Calu3 (cell line): ENCODE results near the gene PRR16. TPM values are rescaled to one million over a fixed set of nuclear protein-coding genes. Genes with fewer than 3 reads are reported as not detected.

Experiments
- BruUV-seq: library from RNA; stranded (reverse); fragments of 400-500 nt; replicated peaks from 2 replicates; lab custom pipeline; 2021; lab: Mats Ljungman, UMichigan
- CTCF ChIA-PET: fragments of 300-600 bp; sonication (Branson Sonifier 250); formaldehyde crosslinking; loops from one replicate; lab custom pipeline; 2022; ENCODE audit warnings: antibody characterized with exemption; lab: Charles Lee
- DNase-seq: peaks from one replicate; pipeline ENCODE4 v3.0.0; 2022
- H3K27ac Mint-ChIP-seq: one replicate; pipeline ENCODE4 v1.8.0; 2022; ENCODE audit warnings: mixed read lengths; ENCODE audit not compliant: unreplicated experiment
- H3K27me3 Mint-ChIP-seq: one replicate; pipeline ENCODE4 v1.8.0; 2022; ENCODE audit warnings: mixed read lengths; ENCODE audit not compliant: unreplicated experiment
- H3K36me3 Mint-ChIP-seq: one replicate; pipeline ENCODE4 v1.8.0; 2022; ENCODE audit warnings: mild to moderate bottlenecking, moderate library complexity, mixed read lengths; ENCODE audit not compliant: insufficient read depth, unreplicated experiment
- H3K4me1 Mint-ChIP-seq: one replicate; pipeline ENCODE4 v1.8.0; 2022; ENCODE audit warnings: mild to moderate bottlenecking, low read depth, mixed read lengths; ENCODE audit not compliant: unreplicated experiment
- H3K4me3 Mint-ChIP-seq: one replicate; pipeline ENCODE4 v1.8.0; 2022; ENCODE audit warnings: mild to moderate bottlenecking, low read depth, moderate library complexity, mixed read lengths; ENCODE audit not compliant: unreplicated experiment
- H3K9me3 Mint-ChIP-seq: one replicate; pipeline ENCODE4 v1.8.0; 2022; ENCODE audit warnings: low read depth, mixed read lengths; ENCODE audit not compliant: unreplicated experiment
- CTCF ChIP-seq: fragments of 200-600 bp; IDR thresholded peaks from one replicate; pipeline ENCODE4 v1.8.0; 2022; ENCODE audit warnings: antibody characterized with exemption; ENCODE audit not compliant: unreplicated experiment
- intact Hi-C: fragments of 100-400 bp; cut with micrococcal nuclease; formaldehyde crosslinking; loops from one replicate; pipeline ENCODE4 v1.10.0; 2022; ENCODE audit not compliant: unreplicated experiment
- total RNA-seq: library from RNA; stranded (reverse); gene quantifications from 2 replicates; pipeline ENCODE4 v1.2.3, GENCODE V29; 2022

The PRR16 gene
- total RNA-seq, 1 experiment from 2014 or later: 2.9 TPM

DNA sequence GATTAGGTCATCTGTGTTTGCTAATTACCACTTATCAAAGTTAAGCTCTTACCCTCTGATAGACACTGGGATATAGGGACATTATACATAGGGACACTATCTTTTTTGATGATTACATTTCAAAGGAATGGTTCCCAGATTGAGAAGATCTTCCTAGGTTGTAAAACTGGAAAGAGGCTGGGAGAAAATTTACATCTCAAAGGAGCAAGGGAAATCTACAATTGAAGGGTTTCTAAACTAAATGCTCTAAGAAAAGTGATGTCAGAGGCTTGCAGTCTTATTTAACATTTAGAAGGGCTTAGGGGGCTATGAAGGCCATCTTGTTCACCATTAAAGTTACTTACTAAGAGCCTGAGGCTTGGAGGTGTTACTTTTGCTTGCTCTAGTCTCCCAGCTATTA, 242.8 kb downstream of the PRR16 start:
- Mint-ChIP-seq H3K9me3 (no peaks in the 10 kb centered on the region), H3K36me3 (no peaks in the 10 kb centered on the region), H3K4me1 (no peaks in the 10 kb centered on the region), H3K27me3 (no peaks in the 10 kb centered on the region), H3K27ac (no peak overlapping the region), H3K4me3 (no peak overlapping the region)
- CTCF ChIA-PET: no interaction called here
- intact Hi-C loops: no loop called here
- BruUV-seq: no TSS peak
- TF ChIP-seq CTCF: no peak
- DNase-seq: no peak

DNA sequence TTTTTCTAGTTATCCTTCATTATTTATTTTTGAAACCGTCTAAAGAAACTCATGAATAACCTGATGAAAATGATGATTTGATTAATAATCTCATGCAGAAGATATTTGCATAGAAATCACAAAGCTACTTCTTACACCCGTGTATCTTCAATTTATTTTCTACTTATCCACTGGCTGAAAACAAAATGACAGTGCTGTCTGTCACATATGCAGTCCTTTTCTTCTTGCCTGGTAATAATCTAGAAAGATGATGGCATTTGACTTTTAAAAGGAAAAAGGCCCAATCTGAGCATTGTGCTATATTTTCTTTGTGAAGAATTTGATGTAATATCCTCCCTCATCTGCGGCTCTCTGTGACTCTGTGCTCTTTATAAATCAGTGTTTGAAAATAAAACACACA, 253.3 kb downstream of the PRR16 start:
- intact Hi-C loops: no loop called here
- CTCF ChIA-PET: no interaction called here
- no peaks in the 10 kb centered on the region for H3K27me3 Mint-ChIP-seq
- H3K36me3 Mint-ChIP-seq: no peaks in the 10 kb centered on the region
- DNase-seq: no peak
- no peaks in the 10 kb centered on the region for H3K4me1 Mint-ChIP-seq
- no peak for TF ChIP-seq CTCF
- H3K4me3 Mint-ChIP-seq: no peak overlapping the region
- H3K9me3 Mint-ChIP-seq: no peaks in the 10 kb centered on the region
- H3K27ac Mint-ChIP-seq: no peak overlapping the region
- BruUV-seq: no TSS peak

DNA sequence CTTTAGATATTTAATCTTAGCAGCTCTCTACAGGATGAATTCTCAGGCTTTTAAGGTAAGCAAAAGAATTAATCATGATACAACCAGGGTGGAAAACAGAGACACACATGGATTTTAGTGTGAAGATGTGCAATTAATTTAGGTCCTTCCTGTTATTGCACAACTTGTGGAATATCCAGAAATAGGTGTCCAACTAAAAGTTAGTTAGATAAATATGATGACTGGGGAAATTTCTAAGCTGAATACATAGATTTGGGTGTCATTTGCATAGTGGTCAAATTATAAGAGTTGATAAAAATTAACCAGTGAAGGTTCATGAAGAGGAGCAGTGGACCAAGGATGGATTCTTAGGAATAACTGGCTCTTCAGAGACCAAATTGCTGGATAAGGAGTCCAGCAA, 266.1 kb downstream of the PRR16 start:
- Mint-ChIP-seq H3K27ac (no peak overlapping the region), H3K27me3 (no peaks in the 10 kb centered on the region), H3K4me1 (no peaks in the 10 kb centered on the region), H3K9me3 (no peaks in the 10 kb centered on the region), H3K36me3 (no peaks in the 10 kb centered on the region), H3K4me3 (no peak overlapping the region)
- intact Hi-C loops: no loop called here
- no TSS peak for BruUV-seq
- no peak for DNase-seq
- CTCF ChIA-PET: no interaction called here
- no peak for TF ChIP-seq CTCF

- no peaks in the 10 kb centered on the region for H3K4me1 Mint-ChIP-seq
- H3K4me3 Mint-ChIP-seq: no peak overlapping the region
- TF ChIP-seq CTCF: no peak
- intact Hi-C loops: no loop called here
- no TSS peak for BruUV-seq
- CTCF ChIA-PET: no interaction called here
- H3K27me3 Mint-ChIP-seq: no peaks in the 10 kb centered on the region
- H3K9me3 Mint-ChIP-seq: no peaks in the 10 kb centered on the region
- H3K27ac Mint-ChIP-seq: no peak overlapping the region
- DNase-seq: no peak
- no peaks in the 10 kb centered on the region for H3K36me3 Mint-ChIP-seq
Observed at GRCh38 chr5:120734033-120734432, 269.9 kb downstream of the PRR16 start.
